Psoas muscle (tissue), 8 donors: ENCODE data around the gene ITIH1. TPM values are rescaled to one million over a fixed set of nuclear protein-coding genes. Genes with fewer than 3 reads are reported as not detected.

ENCODE experiments used
- ATAC-seq, 4 donors: fragments of 200-7000 bp; cut with Tn5 transposase; one replicate each; pipeline ENCODE4 v1.9.1; 2020; ENCODE audit warnings: moderate library complexity in 3 of 4, mild to moderate bottlenecking in 2 of 4
- DNase-seq, 2 donors: peaks; one replicate each; pipeline ENCODE4 v3.0.0-alpha.2; 2020
- H3K27ac ChIP-seq: fragments of 200-600 bp; one replicate; pipeline ENCODE4 v1.8.0; 2022
- H3K27me3 ChIP-seq, 3 donors: fragments of 200-600 bp in 1 of 3; one replicate each; pipeline versions ENCODE4 v1.6.1 to v1.8.0; 2013 to 2022; ENCODE audit warnings: low read length in 2 of 3, mild to moderate bottlenecking in 2 of 3, moderate library complexity in 1 of 3; ENCODE audit not compliant: insufficient read depth in 3 of 3
- H3K36me3 ChIP-seq, 2 donors: fragments of 200-600 bp in 1 of 2; one replicate each; pipeline versions ENCODE4 v1.6.1 to v1.8.0; 2013 to 2022; ENCODE audit warnings: low read depth in 1 of 2, mild to moderate bottlenecking in 1 of 2, moderate library complexity in 1 of 2; ENCODE audit not compliant: insufficient read depth in 1 of 2
- H3K4me1 ChIP-seq: fragments of 200-600 bp; one replicate; pipeline ENCODE4 v1.8.0; 2022
- H3K4me3 ChIP-seq: fragments of 200-600 bp; one replicate; pipeline ENCODE4 v1.8.0; 2022; ENCODE audit warnings: mild to moderate bottlenecking
- H3K9me3 ChIP-seq: fragments of 200-600 bp; one replicate; pipeline ENCODE4 v1.8.0; 2022
- WGBS, 3 donors: extraction: QIAGEN DNeasy Blood & Tissue Kit; methylation state at CpG; one replicate each; pipeline versions ENCODE4 v1.1.6 to v1.1.7; 2013; 5-methylcytosine and 5-hydroxymethylcytosine counted together
- intact Hi-C, 2 donors: fragments of 100-400 bp; cut with DNase I; formaldehyde crosslinking; loops; one replicate each; pipeline versions ENCODE4 v1.11.0 to v1.14.2; 2022
- polyA plus RNA-seq, 3 donors: library from polyadenylated mRNA; stranded (reverse); fragments of 200-250 nt; gene quantifications; one replicate each; pipeline ENCODE4 v1.2.3, GENCODE V29; 2013
- total RNA-seq, 4 donors: library from RNA; stranded (reverse); fragmentation: NEBNext Ultra II Directional in 2 of 4; extraction: Animal tissue kit (Norgen Biotek cat#: 25700) in 2 of 4; gene quantifications; one replicate each; pipeline versions ENCODE4 v1.2.1 to v1.2.4, GENCODE V29; 2021 to 2023
- TF ChIP-seq, protein P1 (sequence below): fragments of 200-600 bp; IDR thresholded peaks from one replicate; pipeline ENCODE4 v1.8.0; 2022; ENCODE audit warnings: antibody characterized with exemption
- donor health status: healthy with polysubstance abuse.
- donor health status: DM: no; HTN: no; CAD: no; lungs with moderate emphysema.
- donor health status: Bipolar disorder and iron deficiency.
- donor health status: healthy.
- donor health status: DM: yes; HTN: yes; CAD: no.
- donor health status: DM: no; HTN: no; CAD: no.
- donor health status: DM: no; HTN: no; CAD: no.
- donor health status: DM: yes; HTN: yes; CAD: no.

Gene ITIH1
- total and polyA plus RNA-seq, 7 donors: 0.03 TPM; not detected in 6

DNA sequence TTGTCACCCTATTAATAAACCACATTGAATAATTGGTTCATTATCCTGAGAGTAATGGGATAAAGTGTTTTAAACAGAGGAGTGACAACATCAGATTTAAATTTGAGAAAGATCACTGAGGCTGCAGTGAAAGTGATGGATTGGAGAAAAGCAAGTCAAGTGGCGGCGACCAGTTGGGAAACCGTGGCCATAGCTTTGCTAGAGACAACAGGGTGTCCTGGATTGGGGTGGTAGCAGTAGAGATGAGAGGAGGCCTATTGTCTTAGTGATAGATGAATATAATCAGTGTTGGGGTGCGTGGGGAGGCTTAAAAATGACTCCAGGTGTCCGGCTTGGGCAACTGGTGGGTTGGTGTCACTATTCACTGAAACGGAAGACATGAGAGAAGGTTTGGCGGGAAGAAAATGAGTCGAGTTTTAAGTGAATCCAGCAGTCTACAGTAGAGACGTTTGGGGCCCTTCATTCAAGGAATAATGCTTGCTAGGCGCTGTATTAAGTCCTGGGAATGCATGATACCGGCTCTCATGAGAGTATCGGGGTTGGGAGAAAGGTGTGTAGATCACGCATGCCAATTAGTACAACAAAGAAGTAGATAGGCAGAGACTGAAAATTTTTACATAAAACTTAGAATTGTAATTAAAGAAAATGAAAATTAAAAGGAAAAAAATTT, 7.5 kb upstream of the ITIH1 start:
- TF ChIP-seq, protein P1, sequence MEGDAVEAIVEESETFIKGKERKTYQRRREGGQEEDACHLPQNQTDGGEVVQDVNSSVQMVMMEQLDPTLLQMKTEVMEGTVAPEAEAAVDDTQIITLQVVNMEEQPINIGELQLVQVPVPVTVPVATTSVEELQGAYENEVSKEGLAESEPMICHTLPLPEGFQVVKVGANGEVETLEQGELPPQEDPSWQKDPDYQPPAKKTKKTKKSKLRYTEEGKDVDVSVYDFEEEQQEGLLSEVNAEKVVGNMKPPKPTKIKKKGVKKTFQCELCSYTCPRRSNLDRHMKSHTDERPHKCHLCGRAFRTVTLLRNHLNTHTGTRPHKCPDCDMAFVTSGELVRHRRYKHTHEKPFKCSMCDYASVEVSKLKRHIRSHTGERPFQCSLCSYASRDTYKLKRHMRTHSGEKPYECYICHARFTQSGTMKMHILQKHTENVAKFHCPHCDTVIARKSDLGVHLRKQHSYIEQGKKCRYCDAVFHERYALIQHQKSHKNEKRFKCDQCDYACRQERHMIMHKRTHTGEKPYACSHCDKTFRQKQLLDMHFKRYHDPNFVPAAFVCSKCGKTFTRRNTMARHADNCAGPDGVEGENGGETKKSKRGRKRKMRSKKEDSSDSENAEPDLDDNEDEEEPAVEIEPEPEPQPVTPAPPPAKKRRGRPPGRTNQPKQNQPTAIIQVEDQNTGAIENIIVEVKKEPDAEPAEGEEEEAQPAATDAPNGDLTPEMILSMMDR: no peak
- peak overlapping the region; percentile 90 for H3K4me3 ChIP-seq
- peak overlapping the region; percentile 82 for H3K27ac ChIP-seq
- intact Hi-C loops: no loop called here
- H3K36me3 ChIP-seq: peaks cover 0 to 38% of the 10 kb centered on the region in 2 donors
- H3K4me1 ChIP-seq: peaks cover 15% of the 10 kb centered on the region
- 16 to 18% (median 16%) methylated on average over 13 of the region's 13 CpGs for WGBS, 3 donors
- DNase-seq (no peak), ATAC-seq (no peak)
- H3K9me3 ChIP-seq: no peaks in the 10 kb centered on the region
- H3K27me3 ChIP-seq: no peaks in the 10 kb centered on the region

- TF ChIP-seq, protein P1: no peak
- DNase-seq (peak; percentile 93 to 98), ATAC-seq (peak; percentile 99)
- no peaks in the 10 kb centered on the region for H3K27me3 ChIP-seq
- 0 to 1% (median 0%) methylated on average over 55 to 67 of the region's 67 CpGs for WGBS, 3 donors
- intact Hi-C loops: no loop called here
- peak within 1 kb of the TSS; percentile 82 for H3K27ac ChIP-seq
- peak within 1 kb of the TSS; percentile 90 for H3K4me3 ChIP-seq
- H3K36me3 ChIP-seq: peaks cover 0 to 30% of the 10 kb centered on the region in 2 donors
- H3K9me3 ChIP-seq: no peaks in the 10 kb centered on the region
- peaks cover 15% of the 10 kb centered on the region for H3K4me1 ChIP-seq
These were observed 6.7 kb upstream of the ITIH1 start, which contains the start of gene NEK4 for GRCh38 chr3:52770496-52771333. Gene NEK4 (minus strand): TSS chr3:52770940. CDS start chr3:52770746, 194 bp downstream.

DNA sequence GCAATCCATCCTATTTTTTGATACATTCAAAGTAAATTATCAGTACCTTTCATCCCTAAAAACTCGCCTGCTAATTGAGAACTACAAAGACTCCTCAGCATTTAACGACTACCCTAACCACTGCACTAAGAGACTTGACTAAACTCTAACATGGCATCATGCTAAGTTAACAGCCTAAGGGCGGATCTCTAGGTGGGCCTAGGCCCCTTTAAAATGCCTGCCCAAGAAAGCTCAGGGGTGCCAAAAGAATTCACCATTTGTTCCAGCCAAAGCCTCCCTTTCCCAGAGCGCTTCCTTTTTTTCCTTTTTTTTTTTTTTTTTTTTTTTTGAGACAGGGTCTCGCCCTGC, 6.1 kb upstream of the ITIH1 start:
- intact Hi-C loops: no loop called here
- peak overlapping the region; percentile 82 for H3K27ac ChIP-seq
- H3K4me1 ChIP-seq: peaks cover 15% of the 10 kb centered on the region
- 34 to 43% (median 40%) methylated on average over 5 of the region's 5 CpGs for WGBS, 3 donors
- no peaks in the 10 kb centered on the region for H3K27me3 ChIP-seq
- peaks cover 0 to 24% of the 10 kb centered on the region in 2 donors for H3K36me3 ChIP-seq
- ATAC-seq: peak in 3 of 4 donors; percentile 18 to 36 (median 33)
- no peaks in the 10 kb centered on the region for H3K9me3 ChIP-seq
- DNase-seq: no peak
- H3K4me3 ChIP-seq: peak overlapping the region; percentile 90
- TF ChIP-seq, protein P1: no peak

GRCh38 chr3:52771702-52772101, 5.7 kb upstream of the ITIH1 start:
- H3K4me1 ChIP-seq: peaks cover 15% of the 10 kb centered on the region
- H3K27me3 ChIP-seq: no peaks in the 10 kb centered on the region
- peaks cover 0 to 20% of the 10 kb centered on the region in 2 donors for H3K36me3 ChIP-seq
- TF ChIP-seq, protein P1: no peak
- intact Hi-C loops: no loop called here
- peak overlapping the region; percentile 90 for H3K4me3 ChIP-seq
- no peak for DNase-seq
- ATAC-seq: no peak
- no peaks in the 10 kb centered on the region for H3K9me3 ChIP-seq
- peak overlapping the region; percentile 82 for H3K27ac ChIP-seq
- WGBS, 3 donors: 85 to 87% (median 85%) methylated on average over 10 of the region's 10 CpGs
